Measurements from ENCODE around the gene CYP2D6.
"Not testable (repeated sequence)": the region's sequence is repeated elsewhere in the genome, so short reads cannot be mapped to it uniquely, and the experiment has no call there.

The CYP2D6 gene

GRCh38 chr22:42131562-42131961, 952 bp upstream of the CYP2D6 start:
- DNase-seq: no peak

GRCh38 chr22:42130182-42130581, 428 bp downstream of the CYP2D6 start:
- not testable (repeated sequence) for DNase-seq

- DNase-seq: not testable (repeated sequence)
Measured at GRCh38 chr22:42128776-42129694, 1.6 kb downstream of the CYP2D6 start.

- not testable (repeated sequence) for DNase-seq
Measured at GRCh38 chr22:42128007-42128406, 2.6 kb downstream of the CYP2D6 start.

- DNase-seq: no peak
Measured at GRCh38 chr22:42127606-42128005, 3.0 kb downstream of the CYP2D6 start.

GRCh38 chr22:42123529-42123928, 7.1 kb downstream of the CYP2D6 start:
- not testable (repeated sequence) for DNase-seq

GRCh38 chr22:42120231-42121021, 10.2 kb downstream of the CYP2D6 start:
- DNase-seq: peak; percentile 8

- DNase-seq: no peak
Measured at GRCh38 chr22:42116848-42117424, 13.7 kb downstream of the CYP2D6 start.

- peak; percentile 57 for DNase-seq
Measured at GRCh38 chr22:42115420-42115830, 15.2 kb downstream of the CYP2D6 start.

- DNase-seq: no peak
Measured at GRCh38 chr22:42114721-42115120, 15.9 kb downstream of the CYP2D6 start.

GRCh38 chr22:42112793-42113192, 17.8 kb downstream of the CYP2D6 start:
- DNase-seq: peak; percentile 13

GRCh38 chr22:42111798-42112197, 18.8 kb downstream of the CYP2D6 start:
- DNase-seq: no peak

- DNase-seq: no peak
Measured at GRCh38 chr22:42108848-42109247, 21.8 kb downstream of the CYP2D6 start.

GRCh38 chr22:42104332-42104860, 26.2 kb downstream of the CYP2D6 start:
- not testable (repeated sequence) for DNase-seq

GRCh38 chr22:42101199-42101598, 29.4 kb downstream of the CYP2D6 start:
- no peak for DNase-seq

- DNase-seq: no peak
Measured at GRCh38 chr22:42091455-42091782, 39.2 kb downstream of the CYP2D6 start.

GRCh38 chr22:42090596-42091454, 39.8 kb downstream of the CYP2D6 start, which contains the start of gene NDUFA6:
NDUFA6 (minus strand) TSS chr22:42090772; CDS start chr22:42090744, 28 bp downstream.
- DNase-seq: peak; percentile 99

GRCh38 chr22:42086051-42086450, 44.6 kb downstream of the CYP2D6 start:
- no peak for DNase-seq

- DNase-seq: no peak
Measured at GRCh38 chr22:42084874-42085273, 45.7 kb downstream of the CYP2D6 start.

- DNase-seq: no peak
Measured at GRCh38 chr22:42083119-42083518, 47.5 kb downstream of the CYP2D6 start.

- DNase-seq: peak; percentile 68
Measured at GRCh38 chr22:42080287-42080686, 50.3 kb downstream of the CYP2D6 start.

Measured in OCI-M1 (cell line).